Measurements from ENCODE around the gene BLMH. TPM values are rescaled to one million over a fixed set of nuclear protein-coding genes. Genes with fewer than 3 reads are reported as not detected.

Gene BLMH
- total and polyA plus RNA-seq, 9 donors, result 12.9 to 32.0 (median 23.1) TPM

DNA sequence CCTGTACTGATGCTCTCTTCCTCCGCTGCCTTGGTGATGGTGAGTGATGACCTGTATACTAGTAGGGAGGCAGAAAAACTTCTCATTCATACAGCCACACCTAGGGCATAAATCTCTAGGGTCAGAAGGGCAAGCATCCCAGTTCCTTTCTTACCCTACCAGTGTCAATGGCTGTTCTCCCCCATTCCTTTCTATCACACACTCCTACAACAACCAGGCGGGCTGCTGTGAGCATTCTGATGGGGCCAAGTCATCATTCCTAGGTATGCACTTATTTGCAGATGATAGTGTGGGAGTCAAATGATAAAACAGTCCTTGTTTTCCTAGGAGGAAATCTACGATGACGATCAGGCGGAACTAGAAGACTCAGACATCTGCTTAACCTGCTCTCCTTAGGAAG lies 42.3 kb downstream of the BLMH start:
- intact Hi-C loops (cut with DNase I), result no loop called here
- H3K36me3 ChIP-seq, result no peaks in the 10 kb centered on the region
- 91 to 94% (median 92%) methylated on average over 5 of the region's 5 CpGs for WGBS, 3 donors
- TF ChIP-seq POLR2A (IDR thresholded peaks at IDR 0.05) (no peak), EP300 (IDR thresholded peaks at IDR 0.05) (no peak)
- TF ChIP-seq, protein P1, sequence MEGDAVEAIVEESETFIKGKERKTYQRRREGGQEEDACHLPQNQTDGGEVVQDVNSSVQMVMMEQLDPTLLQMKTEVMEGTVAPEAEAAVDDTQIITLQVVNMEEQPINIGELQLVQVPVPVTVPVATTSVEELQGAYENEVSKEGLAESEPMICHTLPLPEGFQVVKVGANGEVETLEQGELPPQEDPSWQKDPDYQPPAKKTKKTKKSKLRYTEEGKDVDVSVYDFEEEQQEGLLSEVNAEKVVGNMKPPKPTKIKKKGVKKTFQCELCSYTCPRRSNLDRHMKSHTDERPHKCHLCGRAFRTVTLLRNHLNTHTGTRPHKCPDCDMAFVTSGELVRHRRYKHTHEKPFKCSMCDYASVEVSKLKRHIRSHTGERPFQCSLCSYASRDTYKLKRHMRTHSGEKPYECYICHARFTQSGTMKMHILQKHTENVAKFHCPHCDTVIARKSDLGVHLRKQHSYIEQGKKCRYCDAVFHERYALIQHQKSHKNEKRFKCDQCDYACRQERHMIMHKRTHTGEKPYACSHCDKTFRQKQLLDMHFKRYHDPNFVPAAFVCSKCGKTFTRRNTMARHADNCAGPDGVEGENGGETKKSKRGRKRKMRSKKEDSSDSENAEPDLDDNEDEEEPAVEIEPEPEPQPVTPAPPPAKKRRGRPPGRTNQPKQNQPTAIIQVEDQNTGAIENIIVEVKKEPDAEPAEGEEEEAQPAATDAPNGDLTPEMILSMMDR (IDR thresholded peaks at IDR 0.05), result no peak
- no peak overlapping the region for H3K27ac ChIP-seq
- no peaks in the 10 kb centered on the region for H3K9me3 ChIP-seq
- DNase-seq, result no peak
- H3K27me3 ChIP-seq, result no peaks in the 10 kb centered on the region
- H3K4me1 ChIP-seq (ENCODE audit: insufficient read depth), result no peaks in the 10 kb centered on the region
- H3K4me3 ChIP-seq, result no peak overlapping the region

DNA sequence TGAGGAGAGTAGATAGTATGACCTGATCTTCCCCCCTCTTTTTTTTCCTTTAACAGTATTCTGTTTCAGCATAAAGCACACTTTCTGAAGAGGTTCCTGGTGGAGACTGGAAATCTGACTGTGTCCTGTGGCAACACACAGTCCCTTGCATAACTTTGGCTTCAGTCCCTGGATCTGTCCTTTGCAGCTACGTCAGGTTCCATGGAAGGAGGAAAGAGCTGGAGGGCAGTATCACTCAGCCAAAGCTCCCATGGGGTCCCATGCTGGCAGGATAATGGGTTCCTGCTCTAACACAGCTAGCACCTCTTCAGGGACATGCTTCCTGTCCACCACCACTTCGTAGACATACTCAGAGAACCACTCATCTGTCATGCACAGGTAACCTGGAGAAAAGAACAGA lies 43.0 kb downstream of the BLMH start:
- Histone ChIP-seq H3K27me3 (no peaks in the 10 kb centered on the region), H3K36me3 (no peaks in the 10 kb centered on the region), H3K4me3 (no peak overlapping the region), H3K4me1 (ENCODE audit: insufficient read depth) (no peaks in the 10 kb centered on the region), H3K9me3 (no peaks in the 10 kb centered on the region), H3K27ac (no peak overlapping the region)
- intact Hi-C loops (cut with DNase I), result no loop called here
- TF ChIP-seq, protein P1 (IDR thresholded peaks at IDR 0.05), result no peak
- TF ChIP-seq POLR2A (IDR thresholded peaks at IDR 0.05) (no peak), EP300 (IDR thresholded peaks at IDR 0.05) (no peak)
- WGBS, 3 donors, result 93 to 96% (median 95%) methylated on average over 2 of the region's 2 CpGs
- no peak for DNase-seq

DNA sequence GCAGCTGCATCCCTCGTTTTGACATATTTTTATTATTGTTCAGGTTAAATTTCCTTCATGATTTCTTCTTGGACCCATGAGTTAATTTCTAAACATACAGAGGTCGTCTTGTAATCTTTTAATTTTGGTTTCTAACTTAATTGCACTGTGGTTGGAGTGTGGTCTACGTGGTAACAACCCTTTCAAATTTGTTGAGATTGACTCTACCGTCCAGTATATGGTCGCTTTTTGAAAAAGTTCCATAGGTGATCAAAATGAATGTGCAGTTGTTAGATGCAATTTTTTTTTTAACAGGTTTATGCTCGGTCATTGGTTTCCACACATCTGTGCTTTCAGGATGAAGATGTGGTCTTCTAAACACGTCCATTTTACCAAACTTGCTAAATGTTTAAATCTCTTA lies 45.3 kb downstream of the BLMH start:
- WGBS, 3 donors, result 91 to 93% (median 91%) methylated on average over 7 of the region's 7 CpGs
- H3K4me3 ChIP-seq, result no peak overlapping the region
- no peak for DNase-seq
- no peaks in the 10 kb centered on the region for H3K36me3 ChIP-seq
- H3K27me3 ChIP-seq, result no peaks in the 10 kb centered on the region
- no peaks in the 10 kb centered on the region for H3K4me1 ChIP-seq (ENCODE audit: insufficient read depth)
- H3K27ac ChIP-seq, result no peak overlapping the region
- no peaks in the 10 kb centered on the region for H3K9me3 ChIP-seq
- intact Hi-C loops (cut with DNase I), result no loop called here
- TF ChIP-seq, protein P1 (IDR thresholded peaks at IDR 0.05), result no peak
- TF ChIP-seq EP300 (IDR thresholded peaks at IDR 0.05) (no peak), POLR2A (IDR thresholded peaks at IDR 0.05) (no peak)

DNA sequence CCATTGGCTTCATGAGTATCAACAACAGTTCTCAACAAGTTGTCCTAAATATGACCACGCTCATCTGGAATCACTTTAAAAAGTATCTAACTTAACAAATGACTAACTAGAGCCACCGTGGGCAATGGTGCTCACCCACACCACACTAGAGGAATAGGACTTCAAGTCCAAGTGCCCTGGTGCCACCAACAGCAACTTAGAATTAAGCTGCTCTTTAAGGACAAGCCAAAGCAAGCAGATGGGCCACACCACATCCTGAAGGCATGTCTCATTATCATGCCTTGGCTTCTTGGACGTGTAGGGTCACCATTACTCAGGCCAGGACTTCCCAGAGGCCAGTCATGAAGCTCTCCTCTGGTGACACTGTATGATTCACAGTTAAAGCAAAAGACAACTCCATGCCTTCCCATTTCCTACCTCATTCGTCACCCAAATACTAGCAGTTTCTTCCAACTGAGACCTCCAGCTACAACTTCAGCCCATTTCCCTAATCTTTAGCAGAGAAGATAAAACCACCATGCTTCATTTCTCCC lies 46.8 kb downstream of the BLMH start:
- TF ChIP-seq, protein P1 (IDR thresholded peaks at IDR 0.05), result no peak
- TF ChIP-seq EP300 (IDR thresholded peaks at IDR 0.05), result no peak
- TF ChIP-seq POLR2A (IDR thresholded peaks at IDR 0.05), result no peak
- H3K9me3 ChIP-seq, result no peaks in the 10 kb centered on the region
- WGBS, 3 donors, result 75 to 90% (median 79%) methylated on average over 4 of the region's 4 CpGs
- no peak overlapping the region for H3K27ac ChIP-seq
- no peaks in the 10 kb centered on the region for H3K27me3 ChIP-seq
- intact Hi-C loops (cut with DNase I), result no loop called here
- no peaks in the 10 kb centered on the region for H3K4me1 ChIP-seq (ENCODE audit: insufficient read depth)
- no peaks in the 10 kb centered on the region for H3K36me3 ChIP-seq
- H3K4me3 ChIP-seq, result no peak overlapping the region
- no peak for DNase-seq

Measured in ovary (tissue), 9 donors.